ENCODE data around the gene PHRF1. TPM values are rescaled to one million over a fixed set of nuclear protein-coding genes. Genes with fewer than 3 reads are reported as not detected.
A peak's percentile ranks its signal among the peaks of the same experiment; 100 is the strongest.

Gene PHRF1
- total and polyA plus RNA-seq, 9 donors, result 3.8 to 34.2 (median 28.8) TPM

DNA sequence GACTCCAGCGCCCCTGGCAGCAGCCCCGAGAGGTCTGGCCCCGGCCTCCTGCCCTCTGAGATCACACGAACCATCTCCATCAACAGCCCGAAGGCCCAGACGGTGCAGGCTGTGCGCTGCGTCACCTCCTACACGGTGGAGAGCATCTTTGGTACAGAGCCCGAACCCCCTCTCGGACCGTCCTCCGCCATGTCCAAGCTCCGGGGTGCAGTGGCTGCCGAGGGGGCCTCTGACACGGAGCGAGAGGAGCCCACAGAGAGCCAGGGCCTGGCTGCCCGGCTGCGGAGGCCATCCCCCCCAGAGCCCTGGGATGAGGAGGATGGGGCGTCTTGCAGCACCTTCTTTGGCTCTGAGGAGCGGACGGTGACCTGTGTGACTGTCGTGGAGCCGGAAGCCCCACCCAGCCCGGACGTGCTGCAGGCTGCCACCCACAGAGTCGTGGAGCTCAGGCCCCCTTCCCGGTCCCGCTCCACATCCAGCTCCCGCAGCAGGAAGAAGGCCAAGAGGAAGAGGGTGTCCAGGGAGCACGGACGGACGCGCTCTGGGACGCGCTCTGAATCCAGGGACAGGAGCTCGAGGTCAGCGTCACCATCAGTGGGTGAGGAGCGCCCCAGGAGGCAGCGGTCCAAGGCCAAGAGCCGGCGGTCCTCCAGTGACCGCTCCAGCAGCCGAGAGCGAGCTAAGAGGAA is 31.8 kb downstream of the PHRF1 start:
- peak in 2 of 5 donors; percentile 26 to 30 for DNase-seq
- intact Hi-C loops (cut with DNase I), result no loop called here
- Histone ChIP-seq H3K4me3 (no peak overlapping the region), H3K9me3 (no peaks in the 10 kb centered on the region), H3K27ac (no peak overlapping the region), H3K27me3 (no peaks in the 10 kb centered on the region), H3K4me1 (ENCODE audit: insufficient read depth) (no peaks in the 10 kb centered on the region), H3K36me3 (no peaks in the 10 kb centered on the region)
- TF ChIP-seq, protein P1, sequence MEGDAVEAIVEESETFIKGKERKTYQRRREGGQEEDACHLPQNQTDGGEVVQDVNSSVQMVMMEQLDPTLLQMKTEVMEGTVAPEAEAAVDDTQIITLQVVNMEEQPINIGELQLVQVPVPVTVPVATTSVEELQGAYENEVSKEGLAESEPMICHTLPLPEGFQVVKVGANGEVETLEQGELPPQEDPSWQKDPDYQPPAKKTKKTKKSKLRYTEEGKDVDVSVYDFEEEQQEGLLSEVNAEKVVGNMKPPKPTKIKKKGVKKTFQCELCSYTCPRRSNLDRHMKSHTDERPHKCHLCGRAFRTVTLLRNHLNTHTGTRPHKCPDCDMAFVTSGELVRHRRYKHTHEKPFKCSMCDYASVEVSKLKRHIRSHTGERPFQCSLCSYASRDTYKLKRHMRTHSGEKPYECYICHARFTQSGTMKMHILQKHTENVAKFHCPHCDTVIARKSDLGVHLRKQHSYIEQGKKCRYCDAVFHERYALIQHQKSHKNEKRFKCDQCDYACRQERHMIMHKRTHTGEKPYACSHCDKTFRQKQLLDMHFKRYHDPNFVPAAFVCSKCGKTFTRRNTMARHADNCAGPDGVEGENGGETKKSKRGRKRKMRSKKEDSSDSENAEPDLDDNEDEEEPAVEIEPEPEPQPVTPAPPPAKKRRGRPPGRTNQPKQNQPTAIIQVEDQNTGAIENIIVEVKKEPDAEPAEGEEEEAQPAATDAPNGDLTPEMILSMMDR (IDR thresholded peaks at IDR 0.05), result no peak
- no peak for TF ChIP-seq POLR2A (IDR thresholded peaks at IDR 0.05)
- TF ChIP-seq EP300 (IDR thresholded peaks at IDR 0.05), result no peak
- 75 to 82% (median 80%) methylated on average over 44 to 45 of the region's 45 CpGs for WGBS, 3 donors

DNA sequence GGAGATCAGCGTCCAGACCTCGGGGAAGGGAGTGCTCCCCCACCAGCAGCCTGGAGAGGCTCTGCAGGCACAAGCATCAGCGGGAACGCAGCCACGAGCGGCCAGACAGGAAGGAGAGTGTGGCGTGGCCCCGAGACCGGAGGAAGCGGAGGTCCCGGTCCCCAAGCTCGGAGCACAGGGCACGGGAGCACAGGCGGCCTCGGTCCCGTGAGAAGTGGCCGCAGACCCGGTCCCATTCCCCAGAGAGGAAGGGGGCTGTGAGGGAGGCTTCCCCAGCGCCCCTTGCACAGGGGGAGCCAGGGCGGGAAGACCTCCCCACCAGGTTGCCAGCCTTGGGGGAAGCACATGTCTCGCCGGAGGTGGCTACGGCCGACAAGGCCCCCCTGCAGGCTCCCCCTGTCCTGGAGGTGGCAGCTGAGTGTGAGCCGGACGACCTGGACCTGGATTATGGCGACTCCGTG is 32.6 kb downstream of the PHRF1 start:
- Histone ChIP-seq H3K4me1 (ENCODE audit: insufficient read depth) (no peaks in the 10 kb centered on the region), H3K36me3 (no peaks in the 10 kb centered on the region), H3K9me3 (no peaks in the 10 kb centered on the region), H3K4me3 (no peak overlapping the region), H3K27ac (no peak overlapping the region), H3K27me3 (no peaks in the 10 kb centered on the region)
- DNase-seq, result peak in 3 of 5 donors; percentile 22 to 47 (median 34)
- 85 to 91% (median 90%) methylated on average over 23 to 28 of the region's 28 CpGs for WGBS, 3 donors
- TF ChIP-seq, protein P1 (IDR thresholded peaks at IDR 0.05), result no peak
- TF ChIP-seq POLR2A (IDR thresholded peaks at IDR 0.05) (no peak), EP300 (IDR thresholded peaks at IDR 0.05) (no peak)
- intact Hi-C loops (cut with DNase I), result no loop called here

DNA sequence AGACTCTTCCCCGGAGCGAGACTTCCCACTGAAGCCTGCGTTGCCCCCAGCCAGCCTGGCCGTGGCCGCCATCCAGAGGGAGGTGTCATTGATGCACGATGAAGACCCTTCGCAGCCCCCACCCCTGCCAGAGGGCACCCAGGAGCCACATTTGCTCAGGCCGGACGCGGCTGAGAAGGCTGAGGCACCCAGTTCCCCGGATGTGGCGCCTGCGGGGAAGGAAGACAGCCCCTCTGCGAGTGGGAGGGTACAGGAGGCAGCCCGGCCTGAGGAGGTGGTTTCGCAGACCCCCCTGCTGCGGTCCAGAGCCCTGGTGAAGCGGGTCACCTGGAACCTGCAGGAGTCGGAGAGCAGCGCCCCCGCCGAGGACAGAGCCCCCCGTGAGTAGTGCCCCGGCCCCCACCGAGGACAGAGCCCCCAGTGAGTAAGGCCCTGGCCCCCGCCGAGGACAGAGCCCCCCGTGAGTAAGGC is 33.1 kb downstream of the PHRF1 start:
- H3K4me1 ChIP-seq (ENCODE audit: insufficient read depth), result no peaks in the 10 kb centered on the region
- no peak overlapping the region for H3K27ac ChIP-seq
- intact Hi-C loops (cut with DNase I), result no loop called here
- DNase-seq, result peak in 2 of 5 donors; percentile 24 to 41
- TF ChIP-seq POLR2A (IDR thresholded peaks at IDR 0.05) (no peak), EP300 (IDR thresholded peaks at IDR 0.05) (no peak)
- TF ChIP-seq, protein P1 (IDR thresholded peaks at IDR 0.05), result no peak
- H3K4me3 ChIP-seq, result no peak overlapping the region
- H3K27me3 ChIP-seq, result no peaks in the 10 kb centered on the region
- 89 to 91% (median 89%) methylated on average over 24 to 28 of the region's 28 CpGs for WGBS, 3 donors
- H3K9me3 ChIP-seq, result no peaks in the 10 kb centered on the region
- no peaks in the 10 kb centered on the region for H3K36me3 ChIP-seq

DNA sequence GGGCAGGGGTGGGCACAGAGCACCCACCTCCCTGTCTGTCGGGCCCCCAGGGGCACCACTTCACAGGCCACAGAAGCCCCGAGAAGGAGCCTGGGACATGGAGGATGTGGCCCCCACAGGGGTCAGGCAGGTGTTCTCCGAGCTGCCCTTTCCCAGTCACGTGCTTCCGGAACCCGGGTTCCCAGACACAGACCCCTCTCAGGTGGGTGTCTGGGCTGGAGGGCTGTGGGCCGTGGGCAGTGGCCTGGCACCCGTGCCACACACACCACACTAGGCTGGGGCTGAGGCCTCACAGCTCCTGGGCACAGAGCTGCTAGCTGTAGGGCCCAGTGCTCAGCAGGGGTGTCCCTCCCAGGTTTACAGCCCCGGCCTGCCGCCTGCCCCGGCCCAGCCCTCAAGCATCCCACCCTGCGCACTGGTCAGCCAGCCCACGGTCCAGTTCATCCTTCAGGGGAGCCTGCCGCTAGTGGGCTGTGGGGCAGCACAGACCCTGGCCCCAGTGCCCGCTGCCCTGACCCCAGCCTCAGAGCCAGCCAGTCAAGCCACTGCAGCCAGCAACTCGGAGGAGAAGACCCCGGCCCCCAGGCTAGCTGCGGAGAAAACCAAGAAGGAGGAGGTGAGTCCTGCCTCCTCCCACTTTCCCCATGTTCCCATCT is 34.0 kb downstream of the PHRF1 start:
- 90 to 92% (median 91%) methylated on average over 18 of the region's 18 CpGs for WGBS, 3 donors
- intact Hi-C loops (cut with DNase I), result loop anchor here in 1 of 4 donors (10.0 kb wide), 1 partner anchor 65 kb away; no protein-coding TSS in a partner anchor
- Histone ChIP-seq H3K27ac (no peak overlapping the region), H3K9me3 (no peaks in the 10 kb centered on the region), H3K27me3 (no peaks in the 10 kb centered on the region), H3K36me3 (no peaks in the 10 kb centered on the region), H3K4me1 (ENCODE audit: insufficient read depth) (peaks cover 4% of the 10 kb centered on the region), H3K4me3 (no peak overlapping the region)
- no peak for TF ChIP-seq POLR2A (IDR thresholded peaks at IDR 0.05)
- TF ChIP-seq, protein P1 (IDR thresholded peaks at IDR 0.05), result no peak
- no peak for TF ChIP-seq EP300 (IDR thresholded peaks at IDR 0.05)
- DNase-seq, result peak in 2 of 5 donors; percentile 24 to 25

Data from ovary (tissue), 9 donors.